HG02885 (cell line): ENCODE data around the gene RNASE11.
"Not testable (repeated sequence)": the region's sequence is repeated elsewhere in the genome, so short reads cannot be mapped to it uniquely, and the experiment has no call there.

ENCODE experiments used
- ATAC-seq: cut with Tn5 transposase; IDR thresholded peaks from one replicate; pipeline ENCODE4 v1.9.1; 2021; ENCODE audit warnings: mild to moderate bottlenecking; ENCODE audit not compliant: unreplicated experiment, poor library complexity

The RNASE11 gene

DNA sequence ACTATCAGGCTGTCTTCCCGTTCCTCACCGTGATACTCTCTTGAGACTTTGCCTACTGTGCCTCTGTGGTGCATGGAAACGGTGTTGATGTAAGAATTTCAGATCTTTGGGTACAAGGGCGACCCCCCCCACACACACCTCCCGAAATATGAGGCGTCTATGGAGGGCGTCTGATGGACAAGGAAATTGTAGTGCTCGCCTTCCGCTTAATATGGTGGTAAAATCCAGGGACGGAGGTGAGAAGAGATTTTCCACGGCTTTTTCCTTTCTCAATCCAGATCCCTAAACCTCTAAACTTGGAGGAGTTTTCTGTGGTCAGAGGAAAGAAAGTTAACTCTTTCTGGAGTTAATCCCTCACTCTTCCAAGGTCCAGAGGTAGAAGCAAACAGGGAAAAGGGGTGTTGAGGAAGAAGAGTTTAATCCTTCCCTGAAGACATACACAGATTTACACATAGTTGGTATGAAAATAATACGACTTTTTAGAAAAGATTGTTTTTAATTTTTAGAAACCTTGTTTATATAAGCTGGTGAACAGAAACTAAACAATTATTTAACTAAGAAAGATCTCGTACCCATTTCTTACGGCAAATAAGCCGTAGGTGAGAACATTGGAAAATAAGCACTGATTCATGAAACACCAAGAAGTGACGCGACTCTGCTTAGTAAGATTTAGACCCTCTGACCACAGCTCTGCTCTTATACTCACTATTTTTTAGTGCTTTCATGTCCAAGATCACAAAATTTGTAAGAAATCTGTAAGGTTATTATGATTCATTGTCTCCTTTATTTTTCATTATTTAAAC lies 26.4 kb upstream of the RNASE11 start:
- ATAC-seq, result peak; percentile 3

DNA sequence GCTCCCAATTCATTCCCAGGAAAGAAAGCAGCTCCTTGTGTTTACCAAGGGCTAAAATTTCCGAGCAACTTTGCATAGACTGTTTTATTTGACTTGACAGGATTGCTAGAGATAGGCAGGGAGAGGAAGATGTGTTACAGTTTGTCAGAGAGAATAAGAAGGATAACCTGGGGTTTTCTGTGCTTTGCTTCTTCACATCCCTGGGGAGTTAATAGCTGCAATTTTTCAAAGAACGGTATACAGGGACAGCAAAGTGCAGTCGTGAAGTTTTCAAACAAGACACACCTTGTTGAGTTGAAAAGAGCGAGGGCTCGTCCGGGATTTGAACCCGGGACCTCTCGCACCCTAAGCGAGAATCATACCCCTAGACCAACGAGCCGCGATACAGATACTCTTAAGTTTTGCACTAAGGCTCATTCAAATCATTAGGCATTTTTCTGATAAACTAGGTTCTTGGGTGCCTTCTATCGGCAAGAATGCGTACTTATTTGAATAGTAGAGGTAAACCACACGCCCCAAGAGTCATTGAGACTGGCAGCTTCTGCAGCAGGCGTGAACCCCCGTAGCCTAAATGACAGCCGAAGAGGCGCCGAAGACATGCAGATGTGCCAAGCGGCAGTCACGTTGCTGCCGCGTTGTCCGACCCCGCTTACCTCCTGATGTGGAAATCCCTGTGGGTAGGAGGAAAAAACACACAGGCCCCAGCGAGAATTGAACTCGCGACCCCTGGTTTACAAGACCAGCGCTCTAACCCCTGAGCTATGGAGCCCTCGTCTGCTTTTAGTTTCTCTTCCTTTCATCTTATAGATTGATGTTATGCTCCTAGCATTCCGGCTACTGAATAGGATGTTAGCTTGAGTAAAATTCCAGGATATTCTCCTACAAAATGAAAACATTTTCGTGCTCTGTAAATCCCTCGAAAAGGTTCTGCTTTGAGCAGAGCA lies 25.6 kb upstream of the RNASE11 start:
- ATAC-seq, result peak; percentile 66

DNA sequence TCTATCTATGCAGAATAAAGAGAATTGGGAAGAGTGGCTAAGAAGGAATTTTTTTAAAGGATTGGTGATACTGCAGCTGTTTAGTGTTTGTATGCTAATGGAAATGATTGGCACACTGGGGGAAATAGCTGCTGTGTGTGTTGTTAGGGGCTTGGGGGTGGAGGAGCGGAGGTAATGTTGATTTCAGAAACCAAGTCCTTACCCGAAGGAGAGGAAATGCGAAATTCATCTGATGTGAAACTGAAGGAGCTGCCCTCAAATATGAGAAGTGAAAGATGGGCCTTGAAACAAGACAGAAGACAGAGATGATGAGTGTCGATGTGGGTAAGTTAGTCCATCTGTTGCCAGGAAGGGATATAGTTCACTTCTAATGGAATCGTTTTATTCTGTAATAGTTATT lies 24.6 kb upstream of the RNASE11 start:
- ATAC-seq, result peak; percentile 16

DNA sequence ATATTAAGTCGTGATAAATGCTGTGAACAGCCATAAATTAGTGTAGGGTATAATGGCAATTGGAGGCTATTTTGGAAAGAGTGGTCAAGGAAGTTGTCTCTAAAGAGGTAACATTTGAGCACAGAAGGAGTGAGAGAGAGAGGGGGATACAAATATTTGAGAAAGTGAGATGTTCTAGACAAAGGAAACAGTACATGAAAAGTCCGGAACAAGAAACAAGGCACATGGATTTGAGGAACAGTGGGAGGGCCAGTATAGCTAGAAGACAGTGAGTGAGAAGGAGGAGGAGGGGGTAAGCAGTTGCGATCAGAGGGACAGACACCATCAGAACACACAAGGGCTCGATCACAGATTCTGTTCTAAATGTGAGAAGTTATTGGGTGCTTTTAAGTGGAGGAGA lies 23.5 kb upstream of the RNASE11 start:
- ATAC-seq, result no peak

DNA sequence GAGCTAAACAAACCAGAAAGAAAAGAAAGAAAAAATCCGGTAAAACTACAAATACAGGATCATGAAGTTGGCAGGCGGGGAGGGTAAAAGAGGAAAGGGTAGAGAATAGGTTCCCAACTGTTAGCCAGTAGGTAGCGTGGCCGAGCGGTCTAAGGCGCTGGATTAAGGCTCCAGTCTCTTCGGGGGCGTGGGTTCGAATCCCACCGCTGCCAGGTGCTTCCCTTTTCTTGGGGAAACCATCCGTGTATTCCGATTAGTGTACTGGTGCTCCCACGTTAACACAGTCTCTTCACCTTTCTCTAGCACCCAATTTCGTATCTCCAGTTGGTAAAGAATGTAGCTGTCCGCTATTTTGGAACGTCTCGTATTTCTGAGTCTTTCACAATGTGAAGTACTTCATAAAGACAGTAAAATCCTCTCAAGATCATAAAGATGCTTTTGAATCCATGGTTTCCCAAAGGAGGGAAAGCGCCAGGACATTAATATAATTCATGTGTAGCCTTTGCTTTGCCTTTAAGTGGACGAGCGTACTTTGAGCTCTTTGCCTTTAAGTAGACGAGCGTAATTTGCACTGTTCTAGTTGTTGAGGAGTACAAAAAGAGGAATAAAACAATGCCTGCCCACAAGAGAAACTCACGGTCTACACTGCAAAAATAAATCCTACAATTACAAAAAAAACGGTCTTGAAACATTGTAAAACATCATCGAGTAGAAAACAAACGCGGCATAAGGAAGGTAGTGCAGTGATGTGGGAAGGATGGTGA lies 22.4 kb upstream of the RNASE11 start:
- ATAC-seq, result no peak

DNA sequence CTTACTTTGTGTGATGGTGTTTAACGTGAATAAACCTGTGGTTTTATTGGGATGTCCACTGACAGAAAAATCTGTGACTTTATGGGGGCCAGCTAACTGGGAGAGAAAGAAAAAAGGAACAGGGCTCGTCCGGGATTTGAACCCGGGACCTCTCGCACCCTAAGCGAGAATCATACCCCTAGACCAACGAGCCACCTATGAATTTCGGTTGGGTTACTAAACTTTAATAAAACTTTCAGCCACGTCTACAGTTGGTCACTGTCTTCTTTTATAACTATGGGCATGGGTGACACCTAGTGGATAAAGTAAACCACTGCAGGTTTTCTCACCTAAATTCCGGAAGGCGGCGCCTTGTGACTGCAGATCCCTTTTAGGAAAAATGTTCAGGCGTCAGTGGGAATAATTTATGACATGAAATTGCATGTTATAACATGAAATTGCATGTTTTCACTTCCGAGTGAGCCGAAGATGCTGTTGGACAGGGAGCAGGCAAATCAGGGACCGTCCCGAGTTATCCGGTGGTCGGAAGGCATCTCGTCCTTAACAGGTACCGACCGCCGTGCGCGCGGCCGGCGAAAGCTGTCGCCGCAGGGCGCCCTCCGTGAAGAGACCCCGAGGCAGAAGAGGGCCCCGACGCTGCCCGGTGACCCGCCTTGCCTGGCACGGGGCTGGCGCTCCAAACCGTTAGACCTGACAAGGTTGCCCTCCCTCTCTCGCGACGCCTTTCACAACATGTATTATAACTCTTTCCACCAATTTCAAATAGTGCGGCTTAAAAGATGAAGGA lies 21.6 kb upstream of the RNASE11 start:
- ATAC-seq, result no peak

DNA sequence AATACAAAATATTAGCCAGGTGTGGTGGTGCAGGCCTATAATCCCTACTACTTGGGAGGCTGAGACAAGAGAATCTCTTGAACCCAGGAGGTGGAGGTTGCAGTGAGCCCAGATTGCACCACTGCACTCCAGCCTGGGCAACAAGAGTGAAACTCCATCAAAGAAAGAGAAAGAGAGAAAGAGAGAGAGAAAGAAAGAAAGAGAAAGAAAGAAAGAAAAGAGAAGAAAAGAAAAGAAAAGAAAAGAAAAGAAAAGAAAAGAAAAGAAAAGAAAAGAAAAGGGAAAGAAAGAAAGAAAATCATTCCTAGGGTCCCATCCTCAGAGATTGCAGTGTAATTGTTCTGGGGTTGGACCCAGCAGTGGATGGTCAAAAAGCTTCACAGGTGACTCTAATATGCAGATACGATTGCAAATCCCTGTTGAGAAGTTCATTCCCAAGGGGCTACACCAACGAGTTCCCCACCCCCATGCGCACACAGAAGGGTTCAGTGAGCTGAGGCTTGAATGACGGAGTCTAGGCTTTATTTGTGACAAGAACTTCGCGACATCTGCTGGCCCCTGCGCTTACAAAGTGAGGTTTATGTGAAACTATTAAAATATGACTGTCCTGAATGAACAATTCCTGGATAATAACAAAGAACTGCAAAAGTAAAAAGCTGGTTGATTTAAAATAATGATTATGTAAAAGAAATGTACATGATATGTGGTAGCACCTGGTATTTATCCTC lies 20.7 kb upstream of the RNASE11 start:
- ATAC-seq, result no peak

DNA sequence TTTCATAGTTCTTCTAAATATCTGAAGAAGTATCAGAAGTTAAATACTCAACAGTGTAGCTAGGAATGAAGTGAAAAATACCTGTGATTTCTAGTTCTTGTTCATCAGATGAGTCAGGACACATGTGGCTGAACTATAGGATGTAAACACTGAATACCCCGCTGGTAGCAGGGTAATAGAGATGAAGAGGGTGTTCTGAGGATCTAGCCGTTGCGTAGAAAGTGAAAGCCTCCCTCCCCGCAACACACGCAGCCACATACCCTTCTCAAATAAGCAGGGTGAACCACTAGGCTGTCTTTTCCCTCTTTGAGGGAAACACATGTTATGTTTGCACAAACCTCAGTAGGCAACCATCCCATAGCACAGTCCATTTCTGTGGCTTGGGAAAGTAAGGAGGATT lies 19.8 kb upstream of the RNASE11 start:
- ATAC-seq, result no peak

DNA sequence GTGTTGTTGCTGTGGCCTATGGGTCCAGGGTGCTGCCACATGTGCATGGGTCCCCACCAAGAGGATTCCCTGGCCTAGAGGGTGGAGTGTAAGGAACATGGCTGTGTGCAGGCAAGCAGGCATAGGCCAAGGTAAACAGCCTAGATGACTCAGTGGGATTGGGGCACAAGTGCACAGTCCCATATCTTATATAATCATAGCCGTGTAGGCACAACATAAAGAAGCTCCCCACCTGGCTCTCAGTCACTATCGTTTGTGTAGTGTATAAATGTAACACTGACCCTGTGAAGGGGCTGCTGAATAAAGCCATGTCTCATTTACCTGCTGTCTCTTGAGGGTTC lies 19.1 kb upstream of the RNASE11 start:
- no peak for ATAC-seq

DNA sequence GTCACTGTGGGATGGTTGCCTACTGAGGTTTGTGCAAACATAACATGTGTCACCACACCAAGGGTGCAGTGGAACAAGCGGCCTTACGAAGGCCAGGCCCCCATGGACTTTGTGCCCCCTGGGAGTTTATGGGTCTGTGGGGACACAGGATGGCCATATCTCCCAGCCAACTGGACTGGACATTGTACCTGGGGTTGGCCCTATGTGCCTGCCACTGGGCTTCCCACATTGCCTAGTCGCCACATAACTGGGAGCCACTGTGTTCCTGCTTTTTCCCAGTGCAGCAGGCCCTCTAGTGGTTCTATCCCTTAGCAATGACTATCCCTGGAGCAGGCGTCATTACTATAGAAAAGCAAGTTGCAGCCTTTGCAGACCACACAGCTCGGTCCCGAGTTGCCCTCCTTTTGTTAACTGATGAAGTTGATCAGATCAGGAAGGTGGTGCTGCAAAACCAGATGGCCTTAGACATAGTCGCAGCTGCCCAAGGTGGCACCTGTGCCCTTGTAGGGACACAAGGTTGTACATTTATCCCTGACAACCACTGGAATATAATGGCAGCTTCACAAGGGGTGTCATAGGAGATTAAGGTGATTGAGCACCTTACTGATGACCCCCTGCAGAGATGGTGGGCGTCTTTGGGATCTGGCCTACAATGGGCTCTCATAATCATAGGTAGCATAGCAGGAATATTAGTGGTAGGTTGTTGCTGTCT lies 18.5 kb upstream of the RNASE11 start:
- ATAC-seq, result no peak

DNA sequence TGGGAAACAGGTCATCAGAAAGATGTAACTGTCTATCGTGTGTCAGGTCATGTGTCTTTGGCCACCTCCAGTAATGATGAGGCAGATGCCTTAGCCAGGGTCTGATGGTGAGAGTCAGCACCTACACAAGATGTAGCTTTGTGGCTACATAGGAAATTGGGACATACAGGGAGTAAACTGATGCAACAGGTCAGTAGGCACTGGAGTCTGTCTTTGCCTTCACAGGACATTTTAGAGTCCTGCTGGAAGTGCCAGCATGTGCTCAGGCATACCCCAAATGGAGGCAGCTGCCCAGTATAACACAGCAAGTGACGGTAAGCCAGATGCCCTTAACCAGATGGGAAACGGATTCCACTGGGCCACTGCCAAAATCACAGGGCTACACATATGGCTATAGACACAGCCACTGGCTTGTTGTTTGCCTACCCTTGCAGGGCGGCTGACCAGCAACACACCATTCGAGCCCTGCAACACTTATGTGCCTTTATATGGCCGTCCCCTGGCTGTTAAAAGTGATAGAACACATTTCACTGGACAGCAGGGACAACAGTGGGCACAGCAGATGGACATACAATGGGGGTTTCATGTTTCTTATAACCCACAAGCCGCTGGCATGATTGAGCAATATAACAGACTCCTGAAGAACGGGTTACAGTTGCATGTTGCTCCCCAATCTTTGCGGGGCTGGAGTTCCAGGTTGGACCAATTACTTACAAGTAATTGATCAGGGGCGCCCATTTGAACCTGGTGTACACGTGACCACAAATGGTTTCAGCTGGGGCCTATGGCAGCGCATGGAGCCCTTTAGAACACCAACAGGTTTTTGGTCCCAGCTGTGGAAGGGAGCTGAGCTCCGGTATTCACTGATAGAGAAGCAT lies 16.3 kb upstream of the RNASE11 start:
- ATAC-seq, result no peak

DNA sequence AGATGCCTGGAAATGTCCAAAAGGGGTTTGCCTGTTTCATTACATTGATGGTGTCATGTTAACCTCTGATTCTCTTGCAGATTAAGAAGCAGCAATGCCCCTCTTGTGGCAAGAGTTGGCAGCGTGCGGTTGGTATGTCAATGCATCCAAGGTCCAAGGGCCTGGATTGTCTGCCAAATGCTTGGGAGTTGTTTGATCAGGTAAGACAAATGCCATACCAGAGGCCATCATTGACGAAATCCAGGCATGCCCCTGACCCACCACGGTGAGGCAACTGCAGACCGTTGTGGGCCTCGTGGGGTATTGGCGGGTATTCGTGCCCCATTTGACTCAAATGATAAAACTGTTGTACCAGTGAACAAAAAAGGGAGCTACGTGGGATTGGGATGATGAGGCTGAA lies 14.8 kb upstream of the RNASE11 start:
- ATAC-seq, result no peak

DNA sequence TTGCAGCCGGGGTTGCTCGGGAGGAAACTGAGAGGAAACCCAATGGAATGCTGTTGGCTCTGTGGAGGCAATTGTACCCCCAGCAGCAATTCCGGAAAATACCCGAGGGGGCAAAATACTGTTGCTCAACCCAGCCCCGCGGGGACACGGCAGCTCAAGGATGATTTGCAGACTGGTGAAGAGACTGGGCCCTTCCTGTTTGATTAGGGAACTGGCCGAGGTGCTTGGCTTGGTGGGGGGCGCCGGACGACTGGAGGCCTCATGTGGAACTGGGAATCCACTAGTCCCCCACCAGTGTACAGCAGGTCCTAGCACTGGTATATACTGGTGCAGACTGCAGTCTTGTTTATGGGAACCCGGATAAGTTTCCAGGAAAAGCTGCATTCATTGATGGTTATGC lies 13.7 kb upstream of the RNASE11 start:
- no peak for ATAC-seq

DNA sequence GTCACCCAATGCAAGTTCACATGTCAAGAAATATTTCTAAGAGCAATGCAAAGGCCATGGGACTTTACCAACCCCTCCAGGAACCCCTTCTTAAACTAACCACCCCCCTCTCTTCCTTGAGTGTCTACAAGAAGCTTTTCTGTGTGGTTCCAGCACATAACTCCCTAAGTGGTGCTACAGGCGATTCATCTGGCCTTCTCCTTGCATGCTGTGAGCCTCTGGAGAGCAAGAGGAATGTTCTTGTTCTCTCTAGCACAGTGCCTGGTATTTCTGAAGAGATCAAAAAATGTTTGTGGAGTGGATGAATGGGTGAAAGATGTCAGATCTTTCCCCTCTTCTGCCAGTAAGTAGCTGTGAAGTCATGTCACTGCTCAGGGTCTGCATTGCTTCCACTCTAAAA lies 9.3 kb upstream of the RNASE11 start:
- no peak for ATAC-seq

DNA sequence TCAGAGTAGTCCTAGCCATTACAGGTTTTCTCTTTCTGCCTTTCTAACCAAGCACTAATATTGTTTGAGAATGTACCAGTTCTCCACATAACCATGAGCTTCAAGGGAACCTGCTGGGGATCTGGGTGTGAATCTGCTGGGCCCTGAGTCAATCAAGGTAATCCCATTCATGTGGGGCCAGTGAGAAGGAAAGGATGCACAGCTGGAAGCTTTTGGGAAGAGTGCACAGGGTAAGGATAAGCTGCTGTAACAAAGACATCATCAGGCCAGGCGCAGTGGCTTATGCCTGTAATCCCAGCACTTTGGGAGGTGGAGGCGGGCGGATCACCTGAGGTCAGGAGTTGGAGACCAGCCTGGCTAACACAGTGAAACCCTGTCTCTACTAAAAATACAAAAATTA lies 7.9 kb upstream of the RNASE11 start:
- not testable (repeated sequence) for ATAC-seq

DNA sequence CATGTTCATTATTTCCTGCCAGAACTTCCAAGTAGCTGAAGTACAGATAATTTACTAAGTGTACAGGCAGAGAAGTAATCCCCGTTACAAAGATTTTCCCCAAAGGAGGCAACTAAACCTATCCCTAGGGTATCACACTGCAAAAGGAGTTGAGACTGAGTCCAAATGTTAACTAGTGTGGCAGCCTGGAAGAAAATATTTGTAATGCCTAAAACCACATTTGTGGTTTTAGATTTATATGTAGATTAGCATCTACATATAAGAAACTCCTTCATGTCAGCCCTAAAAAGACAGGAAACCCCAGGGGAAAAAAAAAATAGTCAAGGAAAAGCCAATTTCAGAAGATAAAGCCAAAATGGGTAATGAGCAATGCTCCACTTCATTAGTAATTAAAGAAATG lies 4.8 kb upstream of the RNASE11 start:
- ATAC-seq, result no peak

DNA sequence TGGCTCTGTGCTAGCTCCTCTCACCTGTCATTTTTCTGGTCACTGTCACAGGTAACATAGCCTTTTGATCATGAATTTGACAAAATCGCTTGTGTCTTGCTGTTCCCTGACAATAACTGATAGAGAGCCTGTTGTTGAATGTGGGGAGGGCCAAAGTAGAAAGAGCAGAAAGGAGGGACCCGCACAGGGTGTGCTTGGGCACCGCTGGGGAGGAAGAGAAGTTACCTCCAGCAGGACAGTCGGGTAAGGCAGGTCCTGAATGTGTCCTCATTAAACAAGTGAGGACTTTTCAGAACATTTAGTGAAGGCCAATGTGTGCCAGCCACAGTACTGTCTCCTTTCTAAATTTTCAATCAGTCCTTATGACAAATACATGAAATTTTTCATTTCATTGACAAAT lies 3.4 kb upstream of the RNASE11 start, which contains the start of gene RNASE12:
Gene RNASE12 (minus strand): TSS at position 142 of the 400 bp plus-strand sequence. CDS start 653 bp downstream, outside the sequence.
- no peak for ATAC-seq

DNA sequence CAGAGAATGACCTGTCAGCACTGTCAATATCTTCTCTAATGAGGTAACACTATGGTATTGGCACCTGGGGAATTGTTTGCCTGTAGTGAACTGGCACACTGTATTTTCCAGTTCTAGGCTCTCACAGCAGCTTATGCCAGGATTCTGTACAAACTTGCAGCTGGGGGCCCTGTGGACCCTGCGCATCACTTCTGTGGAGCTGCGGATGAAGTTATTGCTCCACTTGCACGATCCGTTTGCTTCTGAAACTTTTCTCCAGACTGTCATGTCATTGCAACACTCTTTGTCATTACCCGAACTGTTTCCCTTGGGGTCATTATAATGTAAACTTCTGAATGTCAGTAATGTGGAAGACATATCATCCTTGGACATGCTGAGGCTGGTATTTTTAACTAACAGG lies 3.9 kb downstream of the RNASE11 start:
- ATAC-seq, result no peak
